Left cardiac atrium (tissue), 4 donors: Measurements from ENCODE around the gene GSTO2. TPM values are rescaled to one million over a fixed set of nuclear protein-coding genes. Genes with fewer than 3 reads are reported as not detected.
A peak's percentile ranks its signal among the peaks of the same experiment; 100 is the strongest.

Source experiments
- ATAC-seq, 2 donors: fragments of 200-7000 bp; cut with Tn5 transposase; one replicate each; pipeline ENCODE4 v1.9.1; 2020; ENCODE audit warnings: mild to moderate bottlenecking in 2 of 2, moderate library complexity in 2 of 2
- DNase-seq: peaks from one replicate; pipeline ENCODE4 v3.0.0-alpha.2; 2020
- intact Hi-C, 2 donors: fragments of 100-400 bp; cut with DNase I; formaldehyde crosslinking; loops; one replicate each; pipeline versions ENCODE4 v1.14.1 to v1.15.1; 2022 to 2023
- total RNA-seq, 2 donors: library from RNA; stranded (reverse); fragmentation: NEBNext Ultra II Directional; extraction: Animal tissue kit (Norgen Biotek cat#: 25700); gene quantifications; one replicate each; pipeline ENCODE4 v1.2.1, GENCODE V29; 2021
- donor health status: DM: no; HTN: yes; CAD: no.
- donor health status: DM: no; HTN: yes; CAD: no; lungs with severe emphysema.
- donor health status: DM: yes; HTN: yes; CAD: no.
- donor health status: Dilated cardiomyopathy.

Gene GSTO2
- total RNA-seq, 2 donors from 2014 or later: 0.82 to 0.92 TPM

DNA sequence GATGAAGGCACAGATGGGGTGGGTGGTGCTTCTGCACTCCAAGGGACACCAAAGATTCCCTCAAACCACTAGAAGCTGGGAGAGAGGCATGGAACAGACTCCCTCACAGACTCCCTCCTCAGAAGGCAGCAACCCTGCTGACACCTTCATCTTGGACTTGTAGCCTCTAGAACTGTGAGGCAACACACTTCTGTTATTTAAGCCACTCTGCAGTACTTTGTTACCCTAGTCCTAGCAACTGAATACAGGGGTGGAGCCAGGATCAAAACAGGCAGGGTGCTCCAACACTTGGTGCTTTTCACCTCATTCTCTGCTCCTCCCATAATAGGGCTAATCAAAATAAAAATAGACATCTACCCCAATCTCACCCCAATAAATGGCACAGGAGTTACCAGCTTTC, 16.6 kb upstream of the GSTO2 start:
- DNase-seq (no peak), ATAC-seq (no peak)
- intact Hi-C loops: no loop called here

GRCh38 chr10:104253106-104253505, 15.9 kb upstream of the GSTO2 start:
- intact Hi-C loops: no loop called here
- ATAC-seq: no peak
- no peak for DNase-seq

DNA sequence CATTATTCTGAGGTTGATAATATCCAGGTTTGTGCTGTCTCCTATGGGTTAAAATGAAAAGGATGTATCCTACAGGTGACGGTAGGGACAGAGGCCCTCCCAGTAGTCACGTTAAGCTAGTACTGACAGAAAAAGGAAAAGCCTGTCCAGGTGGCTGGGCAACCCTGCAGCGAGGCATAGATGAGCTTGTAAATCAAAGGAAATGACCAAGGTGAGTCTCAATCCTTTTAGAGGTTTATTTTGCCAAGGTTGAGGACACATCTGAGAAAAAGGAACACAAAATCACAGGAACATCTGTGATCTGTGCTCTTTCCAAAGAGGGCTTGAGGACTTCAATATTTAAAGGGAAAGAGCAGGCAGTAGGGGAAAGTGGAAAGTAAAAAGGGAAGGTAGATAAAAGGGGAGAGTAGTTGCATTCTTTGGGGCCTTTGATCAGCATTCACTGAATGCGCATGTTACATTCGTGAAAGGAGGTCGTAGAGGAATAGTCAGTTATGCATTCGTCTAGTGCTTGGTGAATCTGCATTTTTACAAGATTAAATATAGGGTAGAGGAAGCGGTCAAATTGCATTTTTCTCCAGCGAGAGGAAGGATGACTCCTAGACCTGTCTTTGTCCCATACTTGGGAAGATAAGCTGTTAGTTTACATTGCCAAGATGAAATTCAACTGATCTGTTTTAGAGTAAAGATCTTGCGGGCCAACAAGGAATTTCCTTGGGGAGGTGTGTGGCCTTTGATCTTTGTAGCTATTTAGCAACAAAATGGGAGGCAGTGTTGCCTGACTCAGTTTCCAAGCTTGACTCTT, 15.2 kb upstream of the GSTO2 start:
- no peak for ATAC-seq
- intact Hi-C loops: no loop called here

GRCh38 chr10:104254493-104255310, 14.3 kb upstream of the GSTO2 start, which contains the start of gene GSTO1:
Gene GSTO1 (plus strand): TSS chr10:104254892. CDS start chr10:104254929, 37 bp downstream.
- ATAC-seq (peak; percentile 90 to 93), DNase-seq (peak; percentile 89)
- intact Hi-C loops: no loop called here

More for the DNA sequence above, 15.2 kb upstream of the GSTO2 start:
- DNase-seq: no peak

GRCh38 chr10:104255311-104255981, 13.5 kb upstream of the GSTO2 start:
- intact Hi-C loops: no loop called here
- peak; percentile 46 to 68 for ATAC-seq
- no peak for DNase-seq

DNA sequence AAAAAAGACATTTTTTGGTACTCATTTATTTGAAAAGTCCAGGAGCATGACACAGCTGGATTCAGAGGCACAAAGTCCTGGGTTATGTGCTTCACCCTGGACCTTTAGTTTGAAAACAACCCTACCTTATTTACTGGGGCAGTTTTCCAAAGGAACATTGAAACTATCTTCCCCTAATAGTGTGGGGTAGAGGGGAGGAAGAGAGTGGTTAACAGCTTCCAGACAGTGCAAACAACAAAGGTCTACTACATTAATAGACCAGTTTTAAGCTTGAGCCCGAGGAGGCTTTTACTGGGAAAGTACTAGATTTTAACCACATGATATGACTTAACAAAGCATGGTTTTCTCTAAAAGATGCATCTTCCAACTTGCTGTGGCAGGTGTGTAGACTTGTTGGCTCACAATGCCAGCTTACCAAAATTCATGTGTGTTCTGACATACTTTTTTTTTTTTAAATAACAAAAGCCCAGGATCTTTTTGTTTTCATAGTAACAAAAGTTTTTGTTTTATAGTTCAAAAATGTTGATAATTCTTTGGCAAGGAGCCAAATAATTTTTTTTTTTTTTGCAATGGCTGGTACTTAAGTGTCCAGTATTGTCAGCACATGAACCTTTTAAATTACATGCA, 12.5 kb upstream of the GSTO2 start:
- intact Hi-C loops: no loop called here
- ATAC-seq: no peak
- no peak for DNase-seq

- intact Hi-C loops: no loop called here
- DNase-seq: no peak
Measured at GRCh38 chr10:104257235-104257634, 11.7 kb upstream of the GSTO2 start.

DNA sequence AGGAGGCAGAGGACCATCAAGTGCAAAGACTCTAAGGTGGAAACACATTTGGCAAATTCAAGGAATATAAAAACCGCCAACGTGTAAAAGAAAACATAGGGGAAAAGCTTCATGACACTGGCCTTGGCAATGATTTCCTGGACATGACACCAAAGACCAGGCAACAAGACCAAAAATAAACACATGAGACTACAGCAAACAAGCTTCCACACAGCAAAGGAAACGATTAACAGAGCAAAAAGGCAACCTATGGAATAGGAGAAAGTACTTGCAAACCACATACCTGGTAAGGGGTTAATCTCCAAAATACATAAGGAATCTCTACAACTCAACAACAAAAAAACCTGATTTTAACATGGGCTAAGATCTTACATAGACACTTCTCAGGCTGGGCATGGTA, 10.8 kb upstream of the GSTO2 start:
- DNase-seq: no peak
- intact Hi-C loops: no loop called here

More at GRCh38 chr10:104257235-104257634, 11.7 kb upstream of the GSTO2 start:
- ATAC-seq: no peak

GRCh38 chr10:104259456-104259855, 9.5 kb upstream of the GSTO2 start:
- no peak for DNase-seq
- intact Hi-C loops: no loop called here
- no peak for ATAC-seq

More for the DNA sequence above, 10.8 kb upstream of the GSTO2 start:
- no peak for ATAC-seq

GRCh38 chr10:104259999-104260774, 8.8 kb upstream of the GSTO2 start:
- ATAC-seq: peak; percentile 47 to 68
- intact Hi-C loops: no loop called here

GRCh38 chr10:104260775-104261115, 8.2 kb upstream of the GSTO2 start:
- intact Hi-C loops: no loop called here
- peak in 1 of 2 donors; percentile 55 for ATAC-seq

More at GRCh38 chr10:104259999-104260774, 8.8 kb upstream of the GSTO2 start:
- peak; percentile 33 for DNase-seq

DNA sequence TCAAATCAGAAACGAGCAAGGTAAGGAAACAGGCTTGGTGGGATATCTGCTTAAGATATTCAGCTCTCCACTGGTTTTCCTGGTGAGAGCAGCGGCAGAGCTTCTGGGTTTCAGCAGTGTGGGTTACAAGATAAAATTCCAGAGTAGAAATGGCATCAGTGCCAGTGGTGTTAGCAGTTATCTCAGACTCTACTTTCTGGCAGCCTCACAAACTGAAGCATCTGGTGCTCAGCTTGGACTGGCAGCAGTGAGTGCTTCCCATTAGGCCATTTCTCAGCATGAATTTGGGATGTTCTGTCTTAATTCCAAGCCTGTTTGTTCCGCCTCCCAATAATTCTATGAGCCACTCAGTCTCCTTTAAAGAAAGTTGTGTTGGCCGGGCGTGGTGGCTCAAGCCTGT, 6.9 kb upstream of the GSTO2 start:
- ATAC-seq (peak; percentile 64 to 75), DNase-seq (no peak)
- intact Hi-C loops: no loop called here

More at GRCh38 chr10:104260775-104261115, 8.2 kb upstream of the GSTO2 start:
- DNase-seq: no peak

DNA sequence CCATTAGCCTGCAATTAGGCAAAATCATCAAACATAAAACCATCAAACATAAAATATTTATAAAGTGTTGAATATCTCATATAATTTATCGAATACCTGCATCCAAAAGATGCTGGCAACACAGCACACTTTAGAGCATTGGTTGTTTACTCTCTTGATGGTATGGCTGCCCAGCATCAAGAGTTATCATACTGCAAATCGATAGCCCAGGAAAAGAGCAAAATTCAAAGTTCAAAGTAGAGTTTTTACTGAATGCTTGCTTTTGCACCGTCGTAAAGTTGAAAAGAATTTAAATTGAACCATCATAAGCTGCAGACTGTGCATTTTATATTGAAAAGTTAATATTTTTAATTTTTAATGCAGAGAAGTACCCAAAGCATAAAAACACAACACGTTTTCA, 4.2 kb upstream of the GSTO2 start:
- intact Hi-C loops: loop anchor here in 1 of 2 donors (5.0 kb wide), 1 partner anchor 492 kb away; no protein-coding TSS in a partner anchor
- DNase-seq (no peak), ATAC-seq (no peak)

- DNase-seq (no peak), ATAC-seq (no peak)
- intact Hi-C loops: loop anchor here in 1 of 2 donors (5.0 kb wide), 1 partner anchor 496 kb away; no protein-coding TSS in a partner anchor
Measured at GRCh38 chr10:104267721-104268404, 1.1 kb upstream of the GSTO2 start.

DNA sequence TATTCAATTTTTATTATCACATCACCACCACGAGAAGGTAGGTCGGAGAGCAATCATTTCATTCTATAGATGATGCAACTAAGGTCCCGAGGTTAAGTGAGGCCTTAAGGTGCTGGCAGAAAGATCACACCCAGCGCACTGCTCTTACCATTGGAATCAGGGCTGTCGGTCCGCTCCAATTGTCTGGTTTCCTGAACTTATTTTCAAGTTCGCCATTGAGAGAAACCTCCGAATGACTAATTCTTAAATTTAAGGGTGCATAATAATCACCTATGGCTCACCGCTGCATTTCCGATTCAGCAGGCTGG, 625 bp upstream of the GSTO2 start:
- ATAC-seq (peak in 1 of 2 donors; percentile 2), DNase-seq (no peak)
- intact Hi-C loops: loop anchor here in 1 of 2 donors (5.0 kb wide), 1 partner anchor 496 kb away; no protein-coding TSS in a partner anchor

GRCh38 chr10:104273286-104273685, 4.3 kb downstream of the GSTO2 start:
- ATAC-seq (no peak), DNase-seq (no peak)
- intact Hi-C loops: no loop called here

DNA sequence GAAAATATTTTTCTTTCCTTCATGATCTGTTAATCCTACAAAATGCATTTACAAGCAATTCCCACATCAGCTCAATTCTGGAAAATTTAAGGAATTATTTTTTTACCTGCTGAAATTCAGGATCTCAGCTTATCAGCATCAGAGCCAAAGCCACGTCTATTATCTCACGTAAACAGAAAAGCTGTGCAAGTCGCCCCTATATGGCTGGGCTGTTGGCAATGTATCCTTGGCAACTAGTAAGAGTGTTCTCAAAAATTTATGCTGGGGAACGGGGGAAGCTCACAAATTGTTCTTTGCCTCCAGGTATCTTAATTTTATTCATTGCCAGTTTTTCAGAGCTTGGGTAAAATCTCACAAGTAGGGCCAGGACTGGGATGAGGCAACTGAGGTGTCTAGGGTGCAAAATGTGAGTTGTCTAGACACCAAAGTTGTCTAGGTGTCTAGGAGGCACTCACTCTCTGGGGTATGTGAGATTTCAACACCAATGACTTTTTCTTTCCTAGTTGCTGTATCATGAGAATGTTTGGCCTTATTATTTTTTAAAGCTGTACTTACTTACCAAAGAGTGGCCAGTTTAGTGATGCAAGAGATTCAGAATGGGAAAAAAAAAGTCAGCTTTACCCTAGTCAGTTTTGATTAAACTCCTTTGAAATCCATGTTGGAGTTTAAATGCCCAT, 5.1 kb downstream of the GSTO2 start:
- intact Hi-C loops: no loop called here
- no peak for ATAC-seq
- DNase-seq: no peak
